22Rv1 (cell line): Measurements from ENCODE around the gene HERPUD2.

Experiments
- CTCF ChIP-seq: fragments of 450-650 bp; IDR thresholded peaks from 2 replicates; pipeline ENCODE4 v1.5.1; 2017; ENCODE audit warnings: mild to moderate bottlenecking
- ZFX ChIP-seq: fragments of 450-650 bp; IDR thresholded peaks from 2 replicates; pipeline ENCODE4 v1.6.1; 2017; ENCODE audit warnings: antibody characterized with exemption, borderline replicate concordance

GRCh38 chr7:35650751-35651150 lies 44.2 kb downstream of the HERPUD2 start:
- TF ChIP-seq CTCF, result no peak
- no peak for TF ChIP-seq ZFX
